Measurements from ENCODE around the gene INSIG1. TPM values are rescaled to one million over a fixed set of nuclear protein-coding genes. Genes with fewer than 3 reads are reported as not detected.

INSIG1 gene
- total RNA-seq, 1 donor from 2014 or later: 90.7 TPM

DNA sequence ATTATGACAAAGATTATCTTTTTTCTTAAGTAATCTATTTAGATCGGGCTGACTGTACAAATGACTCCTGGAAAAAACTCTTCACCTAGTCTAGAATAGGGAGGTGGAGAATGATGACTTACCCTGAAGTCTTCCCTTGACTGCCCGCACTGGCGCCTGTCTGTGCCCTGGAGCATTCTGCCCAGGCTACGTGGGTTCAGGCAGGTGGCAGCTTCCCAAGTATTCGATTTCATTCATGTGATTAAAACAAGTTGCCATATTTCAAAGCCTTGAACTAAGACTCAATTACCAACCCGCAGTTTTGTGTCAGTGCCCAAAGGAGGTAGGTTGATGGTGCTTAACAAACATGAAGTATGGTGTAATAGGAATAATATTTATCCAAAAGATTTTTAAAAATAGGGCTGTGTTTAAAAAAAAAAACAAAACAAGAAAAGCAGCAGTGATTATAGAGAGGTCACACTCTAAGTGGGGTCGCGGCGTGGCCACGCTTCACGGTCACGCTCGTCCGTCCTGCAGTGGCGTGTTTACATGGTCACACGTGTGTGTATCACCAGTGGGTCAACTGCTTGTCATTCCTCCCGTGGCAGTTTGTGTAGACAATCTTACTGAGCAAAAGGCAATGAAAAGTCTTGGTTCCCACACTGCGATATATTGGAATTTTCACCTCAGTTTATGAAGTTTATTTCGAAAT is 10.8 kb downstream of the INSIG1 start:
- Histone ChIP-seq H3K4me3 (no peak overlapping the region), H3K4me1 (no peaks in the 10 kb centered on the region), H3K27me3 (no peaks in the 10 kb centered on the region), H3K9me3 (no peaks in the 10 kb centered on the region), H3K36me3 (peaks cover 60% of the 10 kb centered on the region), H3K27ac (no peak overlapping the region)
- TF ChIP-seq, protein P1, sequence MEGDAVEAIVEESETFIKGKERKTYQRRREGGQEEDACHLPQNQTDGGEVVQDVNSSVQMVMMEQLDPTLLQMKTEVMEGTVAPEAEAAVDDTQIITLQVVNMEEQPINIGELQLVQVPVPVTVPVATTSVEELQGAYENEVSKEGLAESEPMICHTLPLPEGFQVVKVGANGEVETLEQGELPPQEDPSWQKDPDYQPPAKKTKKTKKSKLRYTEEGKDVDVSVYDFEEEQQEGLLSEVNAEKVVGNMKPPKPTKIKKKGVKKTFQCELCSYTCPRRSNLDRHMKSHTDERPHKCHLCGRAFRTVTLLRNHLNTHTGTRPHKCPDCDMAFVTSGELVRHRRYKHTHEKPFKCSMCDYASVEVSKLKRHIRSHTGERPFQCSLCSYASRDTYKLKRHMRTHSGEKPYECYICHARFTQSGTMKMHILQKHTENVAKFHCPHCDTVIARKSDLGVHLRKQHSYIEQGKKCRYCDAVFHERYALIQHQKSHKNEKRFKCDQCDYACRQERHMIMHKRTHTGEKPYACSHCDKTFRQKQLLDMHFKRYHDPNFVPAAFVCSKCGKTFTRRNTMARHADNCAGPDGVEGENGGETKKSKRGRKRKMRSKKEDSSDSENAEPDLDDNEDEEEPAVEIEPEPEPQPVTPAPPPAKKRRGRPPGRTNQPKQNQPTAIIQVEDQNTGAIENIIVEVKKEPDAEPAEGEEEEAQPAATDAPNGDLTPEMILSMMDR (IDR thresholded peaks at IDR 0.05): no peak
- ATAC-seq (no peak), DNase-seq (no peak)
- intact Hi-C loops (cut with DNase I): no loop called here

GRCh38 chr7:155309021-155309338 is 11.3 kb downstream of the INSIG1 start:
- peaks cover 55% of the 10 kb centered on the region for H3K36me3 ChIP-seq
- H3K4me1 ChIP-seq: no peaks in the 10 kb centered on the region
- no peak for ATAC-seq
- H3K4me3 ChIP-seq: no peak overlapping the region
- no peaks in the 10 kb centered on the region for H3K9me3 ChIP-seq
- no peaks in the 10 kb centered on the region for H3K27me3 ChIP-seq
- TF ChIP-seq, protein P1 (IDR thresholded peaks at IDR 0.05): no peak
- intact Hi-C loops (cut with DNase I): no loop called here
- no peak for DNase-seq
- H3K27ac ChIP-seq: no peak overlapping the region

GRCh38 chr7:155310425-155311114 is 12.9 kb downstream of the INSIG1 start:
- intact Hi-C loops (cut with DNase I): no loop called here
- Histone ChIP-seq H3K4me1 (no peaks in the 10 kb centered on the region), H3K36me3 (peaks cover 40% of the 10 kb centered on the region), H3K9me3 (no peaks in the 10 kb centered on the region), H3K27me3 (no peaks in the 10 kb centered on the region), H3K27ac (no peak overlapping the region), H3K4me3 (no peak overlapping the region)
- no peak for DNase-seq
- TF ChIP-seq, protein P1 (IDR thresholded peaks at IDR 0.05): no peak
- no peak for ATAC-seq

- DNase-seq (no peak), ATAC-seq (no peak)
- Histone ChIP-seq H3K9me3 (no peaks in the 10 kb centered on the region), H3K4me1 (no peaks in the 10 kb centered on the region), H3K27ac (no peak overlapping the region), H3K4me3 (no peak overlapping the region), H3K36me3 (peaks cover 30% of the 10 kb centered on the region), H3K27me3 (no peaks in the 10 kb centered on the region)
- intact Hi-C loops (cut with DNase I): no loop called here
- TF ChIP-seq, protein P1 (IDR thresholded peaks at IDR 0.05): no peak
Measured at GRCh38 chr7:155311826-155312537, 14.3 kb downstream of the INSIG1 start.

DNA sequence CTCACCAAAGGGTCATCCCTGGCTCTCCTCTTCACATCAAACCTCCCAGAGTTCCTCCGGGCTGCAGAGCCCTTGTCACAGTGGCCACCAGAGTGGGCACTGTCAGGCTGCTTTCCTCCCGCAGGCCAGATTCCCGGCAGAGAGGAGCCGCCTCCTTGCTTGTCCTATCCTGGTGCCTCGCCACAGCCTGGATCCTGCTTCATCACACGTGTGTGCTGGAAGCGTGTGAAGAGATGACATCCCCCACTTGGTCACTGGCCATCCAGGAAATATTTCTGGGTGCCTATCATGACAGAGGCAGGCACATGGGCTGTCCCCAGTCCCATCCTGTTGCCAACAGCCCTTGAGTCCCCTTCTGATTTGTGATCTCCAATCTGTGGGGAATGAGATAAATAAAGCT is 15.0 kb downstream of the INSIG1 start:
- intact Hi-C loops (cut with DNase I): no loop called here
- H3K4me3 ChIP-seq: no peak overlapping the region
- H3K9me3 ChIP-seq: no peaks in the 10 kb centered on the region
- H3K4me1 ChIP-seq: no peaks in the 10 kb centered on the region
- H3K27me3 ChIP-seq: no peaks in the 10 kb centered on the region
- ATAC-seq: no peak
- TF ChIP-seq, protein P1 (IDR thresholded peaks at IDR 0.05): no peak
- no peak for DNase-seq
- no peak overlapping the region for H3K27ac ChIP-seq
- H3K36me3 ChIP-seq: peaks cover 24% of the 10 kb centered on the region

All from upper lobe of right lung (tissue), 1 donor.